Ectodermal cell (in vitro differentiated cells): ENCODE data around the gene UVSSA.

ENCODE experiments used
- H3K27ac ChIP-seq: 2 replicates; pipeline ENCODE4 v1.7.0; 2013; ENCODE audit warnings: mild to moderate bottlenecking, low read depth, low read length; ENCODE audit not compliant: insufficient read depth, poor library complexity, severe bottlenecking
- H3K27me3 ChIP-seq: 2 replicates; pipeline ENCODE4 v1.7.0; 2013; ENCODE audit warnings: mild to moderate bottlenecking, low read length; ENCODE audit not compliant: insufficient read depth, control insufficient read depth, poor library complexity, severe bottlenecking
- H3K36me3 ChIP-seq: one replicate; pipeline ENCODE4 v1.7.0; 2013; ENCODE audit warnings: low read length; ENCODE audit not compliant: control insufficient read depth, insufficient read depth
- H3K4me1 ChIP-seq: one replicate; pipeline ENCODE4 v1.7.0; 2013; ENCODE audit warnings: low read length; ENCODE audit not compliant: control insufficient read depth, insufficient read depth
- H3K4me3 ChIP-seq: 2 replicates; pipeline ENCODE4 v1.7.0; 2013; ENCODE audit warnings: low read depth, low read length, control low read depth; ENCODE audit not compliant: insufficient read depth
- H3K9me3 ChIP-seq: 2 replicates; pipeline ENCODE4 v1.7.0; 2013; ENCODE audit warnings: mild to moderate bottlenecking, low read length, moderate library complexity; ENCODE audit not compliant: control insufficient read depth
- WGBS, 2 experiments: methylation state at CpG; one replicate each; pipeline ENCODE4 v1.1.7; 2013; ENCODE audit warnings: missing lambda C conversion rate in 2 of 2; 5-methylcytosine and 5-hydroxymethylcytosine counted together

UVSSA gene

DNA sequence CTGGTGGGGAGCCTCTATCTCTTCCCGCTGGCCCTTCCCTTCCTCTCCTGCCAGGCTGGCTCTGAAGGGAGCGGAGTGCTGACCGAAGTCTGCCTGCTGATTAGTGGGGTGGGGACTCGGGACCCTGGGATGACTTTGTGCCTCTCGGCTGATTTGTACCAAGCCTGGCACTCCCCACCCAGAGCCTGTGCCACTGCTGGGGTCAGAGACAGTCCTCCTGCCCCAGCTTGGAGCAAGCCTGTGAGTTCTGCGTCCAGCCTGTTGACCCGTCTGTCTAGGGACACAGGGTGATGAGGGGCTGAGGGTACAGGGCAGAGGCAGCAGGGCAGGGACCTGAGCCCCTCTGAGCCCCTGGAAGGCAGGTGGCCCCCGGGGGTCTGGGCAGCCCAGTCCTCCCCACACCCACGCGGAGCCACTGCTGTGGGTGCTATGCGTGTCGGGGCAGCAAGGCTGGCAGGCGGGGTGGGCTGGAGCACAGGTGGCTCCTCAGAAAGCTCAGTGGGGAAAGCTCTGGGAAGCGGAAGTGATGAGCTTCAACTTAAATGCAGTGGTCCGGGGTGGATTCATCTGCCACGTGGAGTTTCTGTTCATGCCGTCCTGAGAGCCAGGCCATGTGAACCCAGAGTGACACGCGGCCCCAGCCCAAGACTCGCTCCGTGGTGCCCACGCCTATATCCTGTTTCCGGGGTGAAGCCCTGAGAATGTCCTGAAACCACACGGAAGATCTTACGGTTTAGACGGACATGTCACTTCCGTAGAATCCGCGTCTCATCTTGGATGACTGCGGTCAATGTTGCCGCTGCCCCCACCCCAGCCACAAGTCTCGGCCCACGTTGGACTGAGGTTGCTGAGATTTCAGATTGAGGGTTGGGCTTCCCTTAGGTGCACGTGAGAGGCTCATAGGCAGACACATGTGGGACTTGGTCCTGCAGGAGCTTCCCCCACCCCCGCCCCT lies 21.1 kb upstream of the UVSSA start:
- Histone ChIP-seq H3K9me3 (no peaks in the 10 kb centered on the region), H3K4me1 (no peaks in the 10 kb centered on the region), H3K27ac (no peak overlapping the region), H3K27me3 (no peaks in the 10 kb centered on the region), H3K4me3 (no peak overlapping the region), H3K36me3 (peaks cover 13% of the 10 kb centered on the region)
- 92 to 93% methylated on average over 35 of the region's 35 CpGs for WGBS, 2 experiments

GRCh38 chr4:1326751-1327525 lies 20.1 kb upstream of the UVSSA start:
- Histone ChIP-seq H3K9me3 (no peaks in the 10 kb centered on the region), H3K27me3 (no peaks in the 10 kb centered on the region), H3K27ac (no peak overlapping the region), H3K4me3 (no peak overlapping the region), H3K36me3 (peaks cover 13% of the 10 kb centered on the region), H3K4me1 (no peaks in the 10 kb centered on the region)
- WGBS, 2 experiments, result 95 to 96% methylated on average over 30 of the region's 30 CpGs

DNA sequence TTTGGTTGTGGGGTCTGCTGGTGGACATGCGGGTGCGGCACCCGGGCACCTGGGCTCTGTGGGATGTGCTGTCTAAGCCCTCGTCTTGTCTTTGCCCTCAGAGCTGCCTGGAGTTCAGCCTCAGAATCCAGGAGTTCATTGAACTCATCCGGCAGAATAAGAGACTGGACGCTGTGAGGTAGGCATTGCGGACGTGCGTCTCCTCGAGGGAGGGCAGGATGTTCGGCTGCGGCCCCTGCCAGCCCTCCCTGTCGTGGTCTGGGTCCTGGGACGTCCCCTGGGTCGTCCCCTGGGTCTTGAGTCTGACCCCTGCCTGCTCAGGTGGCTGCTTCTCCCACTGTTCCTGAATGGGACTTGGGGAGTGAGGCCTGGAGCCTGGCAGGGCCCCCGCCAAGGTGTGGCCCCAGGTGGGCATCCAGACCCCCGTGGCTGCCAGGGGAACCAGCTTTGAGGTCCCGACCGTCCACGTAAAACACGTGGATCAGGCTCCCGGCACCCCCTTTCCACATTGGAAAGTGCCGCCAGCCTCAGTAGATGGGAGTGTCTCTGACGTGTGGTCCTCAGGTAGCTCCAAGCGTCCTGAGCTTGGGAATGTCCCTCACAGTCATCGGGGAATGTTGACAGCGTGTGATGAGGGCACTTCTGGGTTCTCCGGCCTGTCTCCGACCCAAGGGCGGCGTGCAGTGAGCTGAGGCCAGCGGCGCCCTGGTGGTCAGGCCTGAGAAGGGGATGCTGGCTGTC lies 19.3 kb upstream of the UVSSA start:
- Histone ChIP-seq H3K9me3 (no peaks in the 10 kb centered on the region), H3K4me3 (no peak overlapping the region), H3K27me3 (no peaks in the 10 kb centered on the region), H3K36me3 (peaks cover 11% of the 10 kb centered on the region), H3K4me1 (no peaks in the 10 kb centered on the region), H3K27ac (no peak overlapping the region)
- WGBS, 2 experiments, result 94 to 95% methylated on average over 33 of the region's 33 CpGs

GRCh38 chr4:1328267-1329155 lies 18.5 kb upstream of the UVSSA start:
- WGBS, 2 experiments, result 96% methylated on average over 51 of the region's 51 CpGs
- peaks cover 5% of the 10 kb centered on the region for H3K36me3 ChIP-seq

DNA sequence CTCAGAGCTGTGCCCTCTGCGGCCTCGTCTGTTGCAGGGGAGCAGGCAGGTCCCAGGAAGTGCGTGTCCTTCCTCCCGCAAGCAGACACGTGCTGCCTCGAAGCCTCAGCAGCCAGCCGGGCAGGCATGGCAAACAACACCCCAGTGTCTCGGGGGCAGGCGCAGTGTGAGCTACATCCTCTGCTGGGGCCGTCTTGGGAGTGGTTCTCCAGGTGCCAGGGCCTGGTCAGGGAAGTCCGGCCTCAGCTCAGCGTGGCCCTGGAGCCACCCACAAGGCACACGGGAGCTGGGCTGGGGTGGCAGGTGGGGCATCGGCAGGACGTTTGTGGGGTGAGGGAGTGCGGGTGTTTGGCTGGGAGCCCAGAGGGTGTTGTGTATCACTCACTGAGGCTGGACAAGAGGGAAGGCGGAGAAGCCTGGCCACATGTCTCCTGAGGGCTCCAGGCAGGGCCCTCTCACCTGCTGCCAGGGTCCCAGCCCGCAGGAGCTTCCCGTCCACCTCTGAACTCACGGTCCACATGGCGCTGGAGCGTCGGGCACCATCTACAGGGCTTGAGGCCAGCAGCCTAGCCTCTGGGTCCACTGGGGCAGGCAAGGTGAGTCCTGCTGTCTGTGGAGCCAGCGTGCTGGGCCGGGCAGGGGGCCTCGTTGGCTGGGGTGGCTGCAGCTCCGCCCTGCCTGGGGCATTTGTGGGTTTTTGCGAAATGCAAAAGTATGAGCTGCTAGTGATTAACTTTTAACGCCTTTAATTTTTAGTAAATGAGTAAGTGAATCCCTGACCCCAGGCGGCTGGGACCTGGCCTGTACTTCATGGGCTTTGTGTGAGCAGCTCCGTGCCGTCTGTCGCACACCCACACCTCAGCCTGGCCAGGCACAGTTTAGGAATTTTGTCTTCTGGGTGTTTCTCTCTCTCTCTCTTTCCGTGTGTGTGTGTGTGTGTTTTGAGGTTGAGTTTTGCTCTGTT lies 17.3 kb upstream of the UVSSA start:
- WGBS, 2 experiments, result 92 to 95% methylated on average over 33 to 34 of the region's 34 CpGs
- H3K36me3 ChIP-seq, result peaks cover 9% of the 10 kb centered on the region
- no peaks in the 10 kb centered on the region for H3K9me3 ChIP-seq
- no peaks in the 10 kb centered on the region for H3K27me3 ChIP-seq
- H3K27ac ChIP-seq, result no peak overlapping the region
- H3K4me3 ChIP-seq, result no peak overlapping the region
- no peaks in the 10 kb centered on the region for H3K4me1 ChIP-seq

More at GRCh38 chr4:1328267-1329155, 18.5 kb upstream of the UVSSA start:
- H3K27ac ChIP-seq, result no peak overlapping the region
- no peaks in the 10 kb centered on the region for H3K27me3 ChIP-seq
- H3K4me3 ChIP-seq, result no peak overlapping the region
- no peaks in the 10 kb centered on the region for H3K4me1 ChIP-seq
- no peaks in the 10 kb centered on the region for H3K9me3 ChIP-seq

- 91 to 92% methylated on average over 34 of the region's 34 CpGs for WGBS, 2 experiments
- Histone ChIP-seq H3K27me3 (no peaks in the 10 kb centered on the region), H3K9me3 (no peaks in the 10 kb centered on the region), H3K4me3 (no peak overlapping the region), H3K4me1 (no peaks in the 10 kb centered on the region), H3K36me3 (peaks cover 10% of the 10 kb centered on the region), H3K27ac (no peak overlapping the region)
These were observed 16.0 kb upstream of the UVSSA start for GRCh38 chr4:1330761-1331590.

- Histone ChIP-seq H3K9me3 (no peaks in the 10 kb centered on the region), H3K27ac (no peak overlapping the region), H3K27me3 (no peaks in the 10 kb centered on the region), H3K4me1 (no peaks in the 10 kb centered on the region), H3K36me3 (peaks cover 16% of the 10 kb centered on the region), H3K4me3 (no peak overlapping the region)
- 95% methylated on average over 21 of the region's 21 CpGs for WGBS, 2 experiments
These were observed 15.2 kb upstream of the UVSSA start for GRCh38 chr4:1331591-1332353.

- WGBS, 2 experiments, result 94 to 96% methylated on average over 13 of the region's 13 CpGs
- H3K4me3 ChIP-seq, result no peak overlapping the region
- H3K27me3 ChIP-seq, result no peaks in the 10 kb centered on the region
- no peaks in the 10 kb centered on the region for H3K9me3 ChIP-seq
- H3K4me1 ChIP-seq, result no peaks in the 10 kb centered on the region
- peaks cover 16% of the 10 kb centered on the region for H3K36me3 ChIP-seq
- H3K27ac ChIP-seq, result no peak overlapping the region
These were observed 14.3 kb upstream of the UVSSA start for GRCh38 chr4:1332686-1333085.
